Endometrial microvascular endothelial cells (primary cell): ENCODE results near the gene PUDP. TPM values are rescaled to one million over a fixed set of nuclear protein-coding genes. Genes with fewer than 3 reads are reported as not detected.
"Not testable (repeated sequence)": the region's sequence is repeated elsewhere in the genome, so short reads cannot be mapped to it uniquely, and the experiment has no call there.

ENCODE experiments used
- in situ Hi-C: cut with HindIII; loops from 2 replicates; pipeline ENCODE4 v1.10.0; 2017; ENCODE audit warnings: low sequenced_read_pairs, low pct_unique_long_range_greater_than_20kb; ENCODE audit errors: inconsistent ontology term
- total RNA-seq: library from RNA; depleted of rRNA; stranded (reverse); fragments of >200 nt; gene quantifications from one replicate; pipeline ENCODE4 v1.2.3, GENCODE V29; 2015; ENCODE audit errors: inconsistent ontology term

The PUDP gene
- total RNA-seq, 1 donor from 2014 or later = 36.4 TPM

GRCh38 chrX:7055386-7056137, 92.4 kb downstream of the PUDP start:
- in situ Hi-C loops = no loop called here

GRCh38 chrX:7054219-7055216, 93.4 kb downstream of the PUDP start:
- in situ Hi-C loops = no loop called here

GRCh38 chrX:7052541-7052940, 95.4 kb downstream of the PUDP start:
- in situ Hi-C loops = no loop called here

GRCh38 chrX:7050271-7050670, 97.7 kb downstream of the PUDP start:
- in situ Hi-C loops = no loop called here

- in situ Hi-C loops = no loop called here
These were observed 100.0 kb downstream of the PUDP start for GRCh38 chrX:7047951-7048350.

GRCh38 chrX:7045238-7045955, 102.6 kb downstream of the PUDP start:
- in situ Hi-C loops = no loop called here

- in situ Hi-C loops = not testable (repeated sequence)
These were observed 104.0 kb downstream of the PUDP start for GRCh38 chrX:7043796-7044433.

- in situ Hi-C loops = no loop called here
These were observed 119.7 kb downstream of the PUDP start for GRCh38 chrX:7028246-7028645.

- in situ Hi-C loops = no loop called here
These were observed 120.9 kb downstream of the PUDP start for GRCh38 chrX:7027071-7027470.

GRCh38 chrX:7026365-7026764, 121.6 kb downstream of the PUDP start:
- in situ Hi-C loops = not testable (repeated sequence)

GRCh38 chrX:7025471-7025870, 122.5 kb downstream of the PUDP start:
- in situ Hi-C loops = no loop called here

- in situ Hi-C loops = no loop called here
These were observed 123.1 kb downstream of the PUDP start for GRCh38 chrX:7024850-7025249.

- in situ Hi-C loops = not testable (repeated sequence)
These were observed 125.0 kb downstream of the PUDP start for GRCh38 chrX:7022996-7023395.

- in situ Hi-C loops = no loop called here
These were observed 126.0 kb downstream of the PUDP start for GRCh38 chrX:7021991-7022390.

GRCh38 chrX:7019555-7019954, 128.4 kb downstream of the PUDP start:
- in situ Hi-C loops = no loop called here

- in situ Hi-C loops = not testable (repeated sequence)
These were observed 135.6 kb downstream of the PUDP start for GRCh38 chrX:7012262-7012834.

- in situ Hi-C loops = not testable (repeated sequence)
These were observed 137.1 kb downstream of the PUDP start for GRCh38 chrX:7010897-7011296.

- in situ Hi-C loops = not testable (repeated sequence)
These were observed 140.6 kb downstream of the PUDP start for GRCh38 chrX:7007328-7007727.
